GM23338 (cell line): Measurements from ENCODE around the gene C1R. TPM values are rescaled to one million over a fixed set of nuclear protein-coding genes. Genes with fewer than 3 reads are reported as not detected.

ENCODE experiments used
- ATAC-seq: fragments of 200-7000 bp; cut with Tn5 transposase; 3 replicates; pipeline ENCODE4 v1.9.1; 2020
- DNase-seq: peaks from one replicate; pipeline ENCODE4 v3.0.0-alpha.2; 2015; ENCODE audit warnings: low spot score
- H2AFZ ChIP-seq: fragments of 200-600 bp; sonication (generic); 2 replicates; pipeline ENCODE4 v1.8.0; 2016; ENCODE audit warnings: antibody characterized with exemption, mild to moderate bottlenecking, moderate library complexity
- H3F3A ChIP-seq: fragments of 200-600 bp; sonication (generic); replicated peaks from 2 replicates; pipeline ENCODE4 v1.8.0; 2017; ENCODE audit warnings: antibody characterized with exemption, mixed run types, low read depth
- H3K27ac ChIP-seq: fragments of 200-600 bp; sonication (generic); 2 replicates; pipeline ENCODE4 v1.6.1; 2016; ENCODE audit warnings: low read depth
- H3K27me3 ChIP-seq: fragments of 200-600 bp; sonication (generic); 2 replicates; pipeline ENCODE4 v1.8.0; 2016; ENCODE audit warnings: mild to moderate bottlenecking, mixed run types, moderate library complexity; ENCODE audit not compliant: insufficient read depth
- H3K36me3 ChIP-seq: fragments of 200-600 bp; sonication (generic); 2 replicates; pipeline ENCODE4 v1.8.0; 2016; ENCODE audit warnings: mild to moderate bottlenecking; ENCODE audit not compliant: insufficient read depth
- H3K4me1 ChIP-seq: fragments of 200-600 bp; sonication (generic); 2 replicates; pipeline ENCODE4 v1.8.0; 2016; ENCODE audit warnings: mild to moderate bottlenecking, moderate library complexity; ENCODE audit not compliant: insufficient read depth
- H3K4me2 ChIP-seq: fragments of 200-600 bp; sonication (generic); 2 replicates; pipeline ENCODE4 v1.7.1; 2017; ENCODE audit warnings: mixed run types
- H3K4me3 ChIP-seq: fragments of 200-600 bp; sonication (generic); 2 replicates; pipeline ENCODE4 v1.6.1; 2016; ENCODE audit warnings: mixed run types
- H3K79me2 ChIP-seq: fragments of 200-600 bp; sonication (generic); replicated peaks from 2 replicates; pipeline ENCODE4 v1.8.0; 2017; ENCODE audit warnings: mild to moderate bottlenecking; ENCODE audit not compliant: insufficient read depth
- H3K9me2 ChIP-seq: fragments of 200-600 bp; sonication (generic); 2 replicates; pipeline ENCODE4 v1.8.0; 2017; ENCODE audit not compliant: insufficient read depth
- H4K20me1 ChIP-seq: fragments of 200-600 bp; sonication (generic); replicated peaks from 2 replicates; pipeline ENCODE4 v1.8.0; 2017; ENCODE audit warnings: mild to moderate bottlenecking; ENCODE audit not compliant: insufficient read depth
- H3K27ac Mint-ChIP-seq: 2 replicates; pipeline ENCODE4 v1.8.0; 2020; ENCODE audit warnings: inconsistent platforms, mild to moderate bottlenecking, moderate library complexity, mixed read lengths
- H3K27me3 Mint-ChIP-seq: 3 replicates; pipeline ENCODE4 v1.8.0; 2022; ENCODE audit warnings: low read depth, mild to moderate bottlenecking, moderate library complexity, mixed read lengths, inconsistent platforms; ENCODE audit not compliant: insufficient read depth, poor library complexity
- H3K36me3 Mint-ChIP-seq: 3 replicates; pipeline ENCODE4 v1.8.0; 2021; ENCODE audit warnings: low read depth, mild to moderate bottlenecking, inconsistent platforms, moderate library complexity, mixed read lengths
- H3K4me1 Mint-ChIP-seq: 3 replicates; pipeline ENCODE4 v1.8.0; 2020; ENCODE audit warnings: mild to moderate bottlenecking, inconsistent platforms, mixed read lengths
- H3K4me3 Mint-ChIP-seq: 3 replicates; pipeline ENCODE4 v1.8.0; 2021; ENCODE audit warnings: moderate library complexity, mild to moderate bottlenecking, inconsistent platforms, mixed read lengths
- H3K9me3 Mint-ChIP-seq: 3 replicates; pipeline ENCODE4 v1.8.0; 2020; ENCODE audit warnings: moderate library complexity, mild to moderate bottlenecking, inconsistent platforms, mixed read lengths
- CREB1 ChIP-seq: fragments of 250-450 bp; sonication (Bioruptor Pico); IDR thresholded peaks from 2 replicates; pipeline ENCODE4 v1.5.0; 2020; ENCODE audit warnings: low read depth, mild to moderate bottlenecking, moderate library complexity
- EZH2 ChIP-seq: fragments of 200-600 bp; sonication (generic); IDR thresholded peaks from one replicate; pipeline ENCODE4 v1.8.0; 2017; ENCODE audit warnings: antibody characterized with exemption, mild to moderate bottlenecking, low read depth; ENCODE audit not compliant: unreplicated experiment
- NANOG ChIP-seq: IDR thresholded peaks from 2 replicates; pipeline ENCODE4 v1.6.1; 2016; ENCODE audit warnings: antibody characterized with exemption, borderline replicate concordance
- POLR2AphosphoS5 ChIP-seq: IDR thresholded peaks from 2 replicates; pipeline ENCODE4 v1.6.1; 2016; ENCODE audit warnings: antibody characterized with exemption, low read depth
- STAT1 ChIP-seq: IDR thresholded peaks from one replicate; pipeline ENCODE4 v1.6.1; 2016; ENCODE audit warnings: antibody characterized with exemption; ENCODE audit not compliant: unreplicated experiment
- ZNF114 ChIP-seq: fragments of 250-450 bp; sonication (Bioruptor Pico); IDR thresholded peaks from 2 replicates; pipeline ENCODE4 v1.5.0; 2020; ENCODE audit warnings: mild to moderate bottlenecking, moderate library complexity
- polyA plus RNA-seq: library from polyadenylated mRNA; unstranded; fragments of >200 nt; fragmentation: Nextera tagmentation; extraction: Ambion mirVana; gene quantifications from 2 replicates; pipeline ENCODE4 v1.2.1, GENCODE V29; 2016
- total RNA-seq: library from RNA; depleted of rRNA; stranded (reverse); fragments of >200 nt; shearing (Covaris generic); gene quantifications from 2 replicates; pipeline ENCODE4 v1.2.3, GENCODE V29; 2014
- TF ChIP-seq, protein P1 (sequence below): fragments of 250-450 bp; sonication (Bioruptor Pico); IDR thresholded peaks from 2 replicates; pipeline ENCODE4 v1.5.0; 2020; ENCODE audit warnings: mild to moderate bottlenecking, moderate library complexity
- TF ChIP-seq, protein P2 (sequence below): IDR thresholded peaks from 2 replicates; pipeline ENCODE4 v1.6.1; 2016; ENCODE audit warnings: antibody characterized with exemption

Gene C1R
- total and polyA plus RNA-seq, 2 experiments from 2014 or later = 6.4 to 8.8 TPM

DNA sequence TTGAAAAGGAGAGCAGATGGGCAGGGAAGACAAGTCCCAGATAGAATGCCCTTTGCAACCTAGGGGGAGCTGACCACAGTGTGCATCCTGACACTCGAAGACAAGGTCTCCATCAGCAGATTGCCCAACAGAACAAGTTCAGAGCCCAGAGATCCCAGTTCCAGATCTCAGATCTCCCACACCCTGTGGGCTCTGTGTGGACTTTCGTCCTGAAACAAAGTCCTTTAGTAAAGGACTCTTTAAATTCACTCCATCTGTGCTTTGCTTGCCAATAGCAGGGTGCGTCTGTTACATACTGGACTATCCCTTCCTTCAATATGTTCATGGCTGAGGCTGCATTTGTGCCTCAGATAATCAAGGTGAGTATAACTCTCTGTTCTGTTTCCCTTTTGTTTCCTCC lies 25.4 kb upstream of the C1R start (continued):
- TF ChIP-seq, protein P1, sequence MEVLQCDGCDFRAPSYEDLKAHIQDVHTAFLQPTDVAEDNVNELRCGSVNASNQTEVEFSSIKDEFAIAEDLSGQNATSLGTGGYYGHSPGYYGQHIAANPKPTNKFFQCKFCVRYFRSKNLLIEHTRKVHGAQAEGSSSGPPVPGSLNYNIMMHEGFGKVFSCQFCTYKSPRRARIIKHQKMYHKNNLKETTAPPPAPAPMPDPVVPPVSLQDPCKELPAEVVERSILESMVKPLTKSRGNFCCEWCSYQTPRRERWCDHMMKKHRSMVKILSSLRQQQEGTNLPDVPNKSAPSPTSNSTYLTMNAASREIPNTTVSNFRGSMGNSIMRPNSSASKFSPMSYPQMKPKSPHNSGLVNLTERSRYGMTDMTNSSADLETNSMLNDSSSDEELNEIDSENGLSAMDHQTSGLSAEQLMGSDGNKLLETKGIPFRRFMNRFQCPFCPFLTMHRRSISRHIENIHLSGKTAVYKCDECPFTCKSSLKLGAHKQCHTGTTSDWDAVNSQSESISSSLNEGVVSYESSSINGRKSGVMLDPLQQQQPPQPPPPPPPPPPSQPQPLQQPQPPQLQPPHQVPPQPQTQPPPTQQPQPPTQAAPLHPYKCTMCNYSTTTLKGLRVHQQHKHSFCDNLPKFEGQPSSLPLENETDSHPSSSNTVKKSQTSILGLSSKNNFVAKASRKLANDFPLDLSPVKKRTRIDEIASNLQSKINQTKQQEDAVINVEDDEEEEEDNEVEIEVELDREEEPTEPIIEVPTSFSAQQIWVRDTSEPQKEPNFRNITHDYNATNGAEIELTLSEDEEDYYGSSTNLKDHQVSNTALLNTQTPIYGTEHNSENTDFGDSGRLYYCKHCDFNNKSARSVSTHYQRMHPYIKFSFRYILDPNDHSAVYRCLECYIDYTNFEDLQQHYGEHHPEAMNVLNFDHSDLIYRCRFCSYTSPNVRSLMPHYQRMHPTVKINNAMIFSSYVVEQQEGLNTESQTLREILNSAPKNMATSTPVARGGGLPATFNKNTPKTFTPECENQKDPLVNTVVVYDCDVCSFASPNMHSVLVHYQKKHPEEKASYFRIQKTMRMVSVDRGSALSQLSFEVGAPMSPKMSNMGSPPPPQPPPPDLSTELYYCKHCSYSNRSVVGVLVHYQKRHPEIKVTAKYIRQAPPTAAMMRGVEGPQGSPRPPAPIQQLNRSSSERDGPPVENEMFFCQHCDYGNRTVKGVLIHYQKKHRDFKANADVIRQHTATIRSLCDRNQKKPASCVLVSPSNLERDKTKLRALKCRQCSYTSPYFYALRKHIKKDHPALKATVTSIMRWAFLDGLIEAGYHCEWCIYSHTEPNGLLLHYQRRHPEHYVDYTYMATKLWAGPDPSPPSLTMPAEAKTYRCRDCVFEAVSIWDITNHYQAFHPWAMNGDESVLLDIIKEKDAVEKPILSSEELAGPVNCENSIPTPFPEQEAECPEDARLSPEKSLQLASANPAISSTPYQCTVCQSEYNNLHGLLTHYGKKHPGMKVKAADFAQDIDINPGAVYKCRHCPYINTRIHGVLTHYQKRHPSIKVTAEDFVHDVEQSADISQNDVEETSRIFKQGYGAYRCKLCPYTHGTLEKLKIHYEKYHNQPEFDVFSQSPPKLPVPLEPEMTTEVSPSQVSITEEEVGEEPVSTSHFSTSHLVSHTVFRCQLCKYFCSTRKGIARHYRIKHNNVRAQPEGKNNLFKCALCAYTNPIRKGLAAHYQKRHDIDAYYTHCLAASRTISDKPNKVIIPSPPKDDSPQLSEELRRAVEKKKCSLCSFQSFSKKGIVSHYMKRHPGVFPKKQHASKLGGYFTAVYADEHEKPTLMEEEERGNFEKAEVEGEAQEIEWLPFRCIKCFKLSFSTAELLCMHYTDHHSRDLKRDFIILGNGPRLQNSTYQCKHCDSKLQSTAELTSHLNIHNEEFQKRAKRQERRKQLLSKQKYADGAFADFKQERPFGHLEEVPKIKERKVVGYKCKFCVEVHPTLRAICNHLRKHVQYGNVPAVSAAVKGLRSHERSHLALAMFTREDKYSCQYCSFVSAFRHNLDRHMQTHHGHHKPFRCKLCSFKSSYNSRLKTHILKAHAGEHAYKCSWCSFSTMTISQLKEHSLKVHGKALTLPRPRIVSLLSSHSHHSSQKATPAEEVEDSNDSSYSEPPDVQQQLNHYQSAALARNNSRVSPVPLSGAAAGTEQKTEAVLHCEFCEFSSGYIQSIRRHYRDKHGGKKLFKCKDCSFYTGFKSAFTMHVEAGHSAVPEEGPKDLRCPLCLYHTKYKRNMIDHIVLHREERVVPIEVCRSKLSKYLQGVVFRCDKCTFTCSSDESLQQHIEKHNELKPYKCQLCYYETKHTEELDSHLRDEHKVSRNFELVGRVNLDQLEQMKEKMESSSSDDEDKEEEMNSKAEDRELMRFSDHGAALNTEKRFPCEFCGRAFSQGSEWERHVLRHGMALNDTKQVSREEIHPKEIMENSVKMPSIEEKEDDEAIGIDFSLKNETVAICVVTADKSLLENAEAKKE (CRISPR knock-in tag) = no peak
- no peak for TF ChIP-seq CREB1
- no peak for TF ChIP-seq NANOG
- no peak for TF ChIP-seq EZH2

DNA sequence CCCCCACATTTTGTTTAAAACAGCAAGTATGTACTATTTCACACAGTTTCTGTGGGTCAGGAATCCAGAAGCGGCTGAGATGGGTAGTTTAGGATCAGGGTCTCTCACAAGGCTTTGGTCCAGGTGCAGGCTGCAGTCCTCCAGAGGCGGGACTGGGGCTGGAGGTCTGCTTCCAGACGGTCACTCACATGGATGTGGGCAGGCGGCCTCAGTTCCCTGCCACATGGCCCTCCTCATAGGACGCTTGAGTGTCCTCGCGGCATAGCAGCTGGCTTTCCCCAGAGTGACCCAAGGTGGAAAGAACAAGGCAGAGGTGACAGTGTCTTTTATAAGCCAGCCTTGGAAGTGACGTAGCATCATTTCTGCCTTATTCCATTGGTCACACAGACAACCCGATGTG lies 24.7 kb upstream of the C1R start:
- Histone ChIP-seq H4K20me1 (no peaks in the 10 kb centered on the region), H3K79me2 (no peaks in the 10 kb centered on the region), H3K36me3 (no peaks in the 10 kb centered on the region), H3K27ac (no peak overlapping the region), H3F3A (no peaks in the 10 kb centered on the region), H3K9me2 (no peaks in the 10 kb centered on the region), H3K4me1 (no peaks in the 10 kb centered on the region), H3K4me3 (no peak overlapping the region), H3K27me3 (no peaks in the 10 kb centered on the region), H2AFZ (no peak overlapping the region), H3K4me2 (no peak overlapping the region)
- H3K27me3 Mint-ChIP-seq = peaks cover 5% of the 10 kb centered on the region
- ATAC-seq (no peak), DNase-seq (no peak)
- peaks cover 4% of the 10 kb centered on the region; the same call in 1 of the 3 replicates for H3K4me1 Mint-ChIP-seq
- H3K36me3 Mint-ChIP-seq = no peaks in the 10 kb centered on the region; the same call in 2 of the 3 replicates
- no peak overlapping the region for H3K4me3 Mint-ChIP-seq
- TF ChIP-seq STAT1 (no peak), ZNF114 (no peak), EZH2 (no peak), CREB1 (no peak), NANOG (no peak), POLR2AphosphoS5 (no peak)
- TF ChIP-seq, protein P1 (CRISPR knock-in tag) = no peak
- TF ChIP-seq, protein P2, sequence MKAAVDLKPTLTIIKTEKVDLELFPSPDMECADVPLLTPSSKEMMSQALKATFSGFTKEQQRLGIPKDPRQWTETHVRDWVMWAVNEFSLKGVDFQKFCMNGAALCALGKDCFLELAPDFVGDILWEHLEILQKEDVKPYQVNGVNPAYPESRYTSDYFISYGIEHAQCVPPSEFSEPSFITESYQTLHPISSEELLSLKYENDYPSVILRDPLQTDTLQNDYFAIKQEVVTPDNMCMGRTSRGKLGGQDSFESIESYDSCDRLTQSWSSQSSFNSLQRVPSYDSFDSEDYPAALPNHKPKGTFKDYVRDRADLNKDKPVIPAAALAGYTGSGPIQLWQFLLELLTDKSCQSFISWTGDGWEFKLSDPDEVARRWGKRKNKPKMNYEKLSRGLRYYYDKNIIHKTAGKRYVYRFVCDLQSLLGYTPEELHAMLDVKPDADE = no peak
- H3K27ac Mint-ChIP-seq = no peak overlapping the region
- no peaks in the 10 kb centered on the region for H3K9me3 Mint-ChIP-seq
